Right hindlimb (tissue), 1 donor: ENCODE results near the gene LTB4R2.

Source experiments
- DNase-seq: peaks from one replicate; pipeline ENCODE4 v3.0.0-alpha.2; 2018

Gene LTB4R2

DNA sequence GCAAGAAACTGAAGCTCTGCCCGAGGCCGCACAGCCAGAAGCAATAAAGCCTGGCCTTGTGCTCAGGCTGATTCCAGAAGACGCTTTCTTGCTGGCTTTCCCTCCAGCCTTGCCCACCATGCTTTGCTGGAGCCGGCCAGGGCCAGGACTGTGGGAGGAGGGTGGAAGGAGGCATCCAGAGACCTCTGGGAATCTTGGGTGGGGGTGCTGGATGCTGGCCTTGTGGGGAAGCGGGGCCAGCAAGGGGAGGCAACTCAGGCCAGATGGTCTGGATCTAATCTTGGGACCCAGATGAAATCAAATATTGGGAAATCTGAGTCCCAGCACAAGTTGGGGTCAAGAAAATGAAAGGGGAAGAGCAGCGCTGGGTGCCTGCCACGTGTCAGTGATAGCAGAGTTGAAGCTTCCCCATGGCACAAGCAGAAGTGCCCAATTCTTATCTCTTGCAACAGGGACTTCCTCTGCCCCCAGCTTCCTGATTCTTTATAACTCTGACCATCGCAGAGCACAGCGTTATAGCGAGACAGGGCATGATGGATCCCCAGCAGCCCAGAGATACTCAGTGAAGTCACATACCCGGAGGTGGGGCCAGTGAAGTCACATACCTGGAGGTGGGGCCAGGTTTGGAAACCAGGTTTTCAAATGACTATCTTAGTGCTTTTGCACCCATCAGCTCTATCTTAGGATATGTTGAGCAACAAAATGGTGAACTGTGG, 32.2 kb upstream of the LTB4R2 start:
- DNase-seq: no peak

DNA sequence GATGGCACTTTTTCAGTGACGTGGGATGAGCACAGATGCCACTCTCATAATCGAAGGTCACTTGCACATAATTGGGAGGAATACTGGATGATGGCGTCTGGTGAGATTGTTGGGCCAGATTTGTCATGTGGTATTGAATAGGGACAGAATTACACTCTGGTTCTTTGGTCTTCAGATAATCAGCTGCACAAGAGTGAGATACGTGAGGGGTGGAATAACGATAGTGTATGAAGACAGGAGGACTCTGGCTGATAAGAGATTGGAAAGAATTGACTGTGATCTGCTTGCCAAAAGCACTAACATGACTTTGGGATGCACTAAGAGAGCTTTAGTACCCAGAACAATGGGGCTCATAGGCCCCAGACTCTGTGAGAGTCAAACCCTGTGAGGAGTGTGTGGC, 31.5 kb upstream of the LTB4R2 start:
- no peak for DNase-seq

DNA sequence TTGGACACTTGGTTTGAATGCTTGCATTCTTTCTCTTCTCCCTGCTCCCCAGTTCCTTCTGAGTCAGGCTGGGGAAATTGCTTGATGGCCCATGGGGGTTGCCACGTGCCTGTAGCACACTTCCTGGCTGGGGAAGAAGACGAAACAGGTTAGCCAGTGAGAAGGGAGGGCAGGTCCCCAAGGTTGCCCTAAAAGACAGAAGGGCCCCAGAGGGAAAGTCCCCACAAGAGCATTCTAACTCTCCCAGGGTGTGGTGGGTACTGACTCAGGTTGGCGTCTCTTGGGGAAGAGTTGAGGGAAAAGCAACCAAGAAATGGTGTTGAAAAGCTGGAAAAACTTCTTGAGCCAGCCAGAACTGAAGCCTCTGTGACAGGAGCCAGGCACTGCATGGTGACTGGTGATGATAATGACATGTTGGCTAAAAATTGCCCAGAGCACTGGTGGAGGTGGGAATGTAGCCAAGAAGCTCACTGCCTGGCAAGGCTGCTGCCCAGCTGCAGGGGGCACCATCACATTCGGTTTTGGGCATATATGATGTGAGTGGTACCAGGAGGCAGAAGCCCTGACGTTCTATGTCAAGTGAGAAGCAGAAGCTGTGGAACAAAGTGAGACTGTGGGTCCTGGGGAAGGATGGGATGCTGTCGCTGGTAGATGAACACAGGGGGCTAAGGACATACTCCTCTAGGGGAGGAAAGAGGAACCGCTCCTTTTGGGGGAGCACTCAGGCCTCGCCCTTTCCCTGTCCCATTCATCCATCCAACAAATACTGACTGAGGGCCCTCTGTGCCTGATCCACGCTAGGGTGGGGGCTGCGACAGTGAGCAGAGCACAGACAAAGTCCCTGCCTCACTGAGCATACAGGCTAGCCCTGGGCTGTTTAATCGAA, 30.4 kb upstream of the LTB4R2 start:
- DNase-seq: no peak

- no peak for DNase-seq
These were observed 29.0 kb upstream of the LTB4R2 start for GRCh38 chr14:24280797-24281460.

DNA sequence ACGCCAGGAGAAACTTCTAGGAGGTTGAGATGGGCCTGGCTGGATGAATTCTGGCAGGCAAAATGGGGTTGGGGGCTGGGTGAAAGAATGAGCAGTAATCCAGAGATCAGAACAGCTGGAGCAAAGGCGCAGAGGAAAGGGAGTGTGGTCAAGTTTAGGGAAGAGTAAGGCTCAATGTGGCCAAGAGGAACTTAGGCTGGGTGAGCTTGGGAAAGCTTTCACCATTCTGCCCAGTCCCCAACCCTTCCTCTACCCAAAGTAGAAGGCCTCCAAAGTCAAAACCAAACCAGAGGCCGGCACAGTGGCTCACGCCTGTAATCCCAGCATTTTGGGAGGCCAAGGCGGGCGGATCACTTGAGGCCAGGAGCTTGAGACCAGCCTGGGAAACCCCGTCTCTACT, 28.3 kb upstream of the LTB4R2 start:
- no peak for DNase-seq

DNA sequence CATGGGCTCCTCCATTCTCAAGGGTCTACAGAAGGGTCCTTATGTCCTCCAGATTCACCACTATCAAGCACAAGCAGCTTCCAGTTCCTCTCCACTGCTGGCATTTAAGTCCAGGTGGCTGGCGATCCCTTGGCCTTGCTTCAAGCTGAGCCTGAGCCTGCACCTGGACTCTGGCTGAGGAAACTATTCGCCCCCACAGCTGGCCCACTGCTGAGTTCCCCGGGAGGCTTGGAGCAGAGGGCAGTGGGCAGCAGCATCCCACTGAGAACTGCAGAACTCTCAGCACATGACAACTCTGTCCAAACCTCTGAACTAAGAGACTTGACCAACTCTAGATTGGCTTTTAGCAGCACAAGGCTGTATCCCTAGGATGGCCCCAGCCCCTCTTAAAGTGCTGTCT, 27.2 kb upstream of the LTB4R2 start:
- no peak for DNase-seq

DNA sequence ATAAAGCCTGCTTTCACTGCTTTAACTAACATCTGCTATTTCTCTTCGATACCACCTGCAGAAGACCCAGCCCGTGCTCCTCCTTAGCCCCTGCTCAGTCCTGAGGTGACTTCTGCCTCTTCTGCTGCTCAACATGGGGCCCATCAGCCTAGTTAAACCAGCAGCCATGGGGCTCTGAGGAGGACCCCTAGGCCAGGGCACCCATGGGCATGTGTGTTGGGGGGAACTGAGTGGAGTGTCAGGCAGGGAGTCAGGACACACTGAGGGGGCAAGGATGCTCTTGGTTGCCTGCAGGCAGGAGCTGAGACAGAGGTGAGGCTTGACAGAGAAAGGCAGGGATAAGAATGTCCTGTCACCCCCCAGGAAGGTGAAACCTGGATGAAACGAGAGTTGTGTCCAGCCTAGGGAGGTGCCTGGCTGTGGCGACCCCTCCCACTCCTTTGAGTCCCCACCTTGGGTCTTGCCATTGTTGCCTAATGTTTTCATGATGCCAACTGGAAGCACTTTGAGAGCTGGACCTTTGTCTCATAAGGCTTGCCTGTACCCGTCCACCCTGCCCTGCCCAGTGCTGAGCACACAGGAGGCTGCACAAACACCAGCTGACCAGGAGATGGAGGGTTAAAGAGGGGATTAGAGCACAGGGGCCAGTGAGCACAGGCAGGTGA, 26.0 kb upstream of the LTB4R2 start:
- no peak for DNase-seq

DNA sequence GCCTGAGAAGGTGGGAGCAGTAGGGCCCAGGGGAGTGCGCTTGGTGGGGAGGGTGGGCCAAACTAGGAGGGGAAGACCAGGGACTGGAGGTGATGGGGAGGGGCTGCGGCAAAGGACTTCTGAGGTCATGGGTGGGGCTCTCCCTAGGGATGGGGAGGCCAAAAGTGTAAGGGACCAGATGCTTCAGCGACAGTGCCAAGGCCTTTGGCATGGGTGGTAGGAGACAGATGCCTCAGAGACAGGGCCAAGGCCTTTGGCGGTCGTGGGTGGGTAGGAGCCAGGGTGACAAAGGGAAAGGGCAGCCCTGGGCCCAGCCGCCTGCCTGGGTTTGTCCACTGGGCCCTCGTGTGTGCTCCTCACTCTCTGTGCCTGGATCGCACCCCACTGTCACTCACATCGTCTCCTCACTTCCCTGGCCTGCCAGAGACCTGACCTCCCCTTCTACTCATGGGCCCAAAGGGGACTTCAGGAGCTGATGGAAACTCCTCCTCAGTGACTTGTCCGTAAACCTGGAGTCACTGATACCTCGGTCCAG, 25.4 kb upstream of the LTB4R2 start:
- DNase-seq: no peak

GRCh38 chr14:24285351-24285750, 24.6 kb upstream of the LTB4R2 start:
- no peak for DNase-seq

GRCh38 chr14:24286996-24287395, 22.9 kb upstream of the LTB4R2 start:
- no peak for DNase-seq

- DNase-seq: no peak
These were observed 20.2 kb upstream of the LTB4R2 start for GRCh38 chr14:24289649-24290280.

DNA sequence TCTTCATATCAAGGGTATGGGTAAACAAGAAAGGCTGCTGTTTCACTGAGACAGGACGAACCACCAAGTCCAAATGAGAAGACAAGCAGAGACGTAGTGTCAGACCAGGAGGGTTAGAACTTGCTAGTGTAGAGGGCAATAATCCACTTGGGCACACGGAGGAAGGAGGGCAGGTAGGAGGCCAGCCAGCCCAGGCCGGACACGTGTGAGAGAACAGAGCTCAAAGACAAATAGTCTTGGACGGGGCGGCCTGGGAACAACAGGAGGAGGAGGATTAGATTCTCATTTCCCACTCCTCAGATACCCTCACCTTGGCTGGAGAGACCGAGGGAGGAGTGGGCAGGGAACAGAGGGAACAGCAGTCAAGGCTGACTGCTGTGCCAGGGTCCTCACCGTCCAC, 19.2 kb upstream of the LTB4R2 start:
- no peak for DNase-seq

DNA sequence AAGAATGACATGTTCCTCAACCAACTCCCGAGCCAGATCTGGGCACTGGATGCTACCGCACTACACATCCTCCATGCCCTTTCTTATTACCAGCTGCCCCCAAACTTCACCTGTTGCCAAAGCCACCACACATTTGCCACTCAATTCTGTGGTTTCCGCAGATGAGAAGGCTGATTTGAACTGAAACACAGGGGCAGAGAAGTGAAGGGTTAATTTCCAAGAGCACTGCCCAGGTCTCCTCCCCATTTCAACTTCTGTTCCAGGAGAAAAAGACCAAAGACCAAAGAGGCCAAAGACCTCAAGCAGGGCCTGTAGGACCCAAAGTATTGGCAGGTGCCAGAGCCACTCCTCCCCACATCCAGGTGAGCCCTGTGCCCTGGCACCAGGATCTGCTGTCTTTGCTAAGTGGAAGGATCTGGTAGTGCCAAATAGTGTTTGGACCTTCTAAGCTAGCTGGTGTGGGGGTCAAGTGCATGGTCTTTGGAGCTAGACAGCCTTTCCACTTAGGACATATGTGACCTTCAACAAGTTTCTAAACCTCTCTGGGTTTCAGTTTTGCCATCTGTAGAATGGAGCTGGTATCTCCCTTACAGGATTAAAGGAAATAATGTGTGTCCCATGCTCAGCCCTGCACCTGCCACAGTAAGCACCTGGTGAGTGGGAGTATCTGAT, 18.4 kb upstream of the LTB4R2 start:
- DNase-seq: no peak

DNA sequence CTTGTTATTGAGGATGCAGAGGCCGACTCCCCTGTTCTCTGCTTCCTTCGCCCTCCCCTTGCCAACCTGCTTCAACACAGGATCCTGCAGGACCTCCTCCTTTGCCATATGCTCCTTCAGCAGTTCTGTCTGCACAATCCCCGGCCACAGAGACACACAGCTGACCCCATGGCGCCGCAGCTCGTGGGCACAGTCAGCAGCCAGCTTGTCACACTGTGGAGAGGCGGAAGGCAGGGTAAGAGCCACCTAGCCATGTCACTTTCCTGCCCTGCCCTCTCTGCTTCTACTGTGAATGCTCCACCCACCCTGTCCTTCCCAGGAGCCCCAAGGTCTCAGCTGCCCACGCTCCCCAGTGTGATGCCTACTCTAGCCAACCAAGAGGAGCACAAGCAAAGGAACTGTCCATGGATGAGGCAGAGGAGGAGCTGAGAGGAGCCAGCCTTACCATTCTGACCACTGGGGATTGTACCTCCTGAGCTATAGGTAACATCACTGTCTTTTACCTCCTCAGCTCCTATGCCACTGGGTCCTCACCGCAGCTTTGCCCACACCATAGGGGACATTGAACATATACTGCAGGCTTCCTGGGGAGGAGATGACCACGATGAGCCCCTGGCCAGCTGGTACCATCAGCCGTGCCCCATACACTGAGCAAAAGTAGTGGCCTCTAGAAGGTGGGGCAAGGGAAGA, 17.7 kb upstream of the LTB4R2 start:
- DNase-seq: no peak

GRCh38 chr14:24293525-24293924, 16.4 kb upstream of the LTB4R2 start:
- no peak for DNase-seq

DNA sequence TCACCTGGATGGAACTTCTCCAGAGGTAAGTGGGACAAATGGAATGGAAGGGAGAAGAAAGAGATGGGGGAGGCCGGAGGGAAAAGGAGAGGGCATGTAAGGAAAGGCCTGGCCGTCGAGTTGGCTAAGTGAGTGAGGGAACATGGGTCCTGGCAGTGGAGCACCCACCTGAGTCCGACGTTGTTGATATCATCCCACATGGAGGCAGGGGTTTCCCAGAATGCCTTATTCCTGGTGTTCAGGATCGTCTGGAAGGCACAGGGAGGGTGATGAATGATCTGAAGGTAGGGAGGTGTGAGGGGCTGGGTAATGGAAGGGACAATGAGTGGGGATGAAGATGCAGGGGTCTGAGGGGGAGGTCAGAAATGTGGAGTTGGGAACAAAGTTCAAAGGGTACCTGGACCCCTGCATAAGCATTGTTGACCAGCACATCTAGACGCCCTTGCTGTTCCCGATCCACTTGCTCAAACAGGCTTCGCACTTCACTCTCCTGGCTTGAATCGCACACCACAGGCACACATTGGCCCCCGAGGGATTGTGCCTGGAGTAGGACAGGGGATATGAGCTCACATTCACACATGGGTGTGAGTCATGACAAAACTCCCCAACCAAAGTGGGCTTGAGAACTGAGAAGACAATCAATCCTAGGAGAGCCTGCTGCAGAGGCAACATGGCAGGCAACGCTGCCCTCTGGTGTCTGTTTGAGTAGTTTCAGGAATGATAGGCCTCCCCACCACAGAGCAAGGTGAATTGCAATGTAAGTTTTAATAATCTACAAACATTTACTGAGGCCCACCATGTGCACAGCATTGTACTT, 13.4 kb upstream of the LTB4R2 start:
- peak; percentile 73 for DNase-seq

GRCh38 chr14:24297190-24297964, 12.6 kb upstream of the LTB4R2 start:
- DNase-seq: no peak

DNA sequence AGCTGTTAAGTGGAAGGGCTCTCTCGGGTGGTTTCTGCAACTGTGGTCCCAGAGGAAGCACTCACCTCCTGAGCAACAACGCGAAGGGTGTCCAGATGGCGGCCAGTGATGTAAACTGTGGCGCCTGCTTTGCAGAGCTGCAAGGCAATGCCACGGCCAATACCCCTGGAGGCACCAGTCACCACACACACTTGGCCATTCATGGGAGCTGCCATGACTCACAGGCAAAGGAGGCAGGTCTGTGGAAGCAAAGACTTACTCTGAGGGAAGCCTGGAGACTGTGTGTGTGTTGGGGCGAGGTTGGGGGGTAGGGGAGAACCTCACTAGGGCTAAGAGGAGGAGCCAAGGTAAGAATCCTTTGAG, 11.1 kb upstream of the LTB4R2 start:
- DNase-seq: no peak
